ENCODE measurements around the gene KCNAB1.
A peak's percentile ranks its signal among the peaks of the same experiment; 100 is the strongest.

The KCNAB1 gene

DNA sequence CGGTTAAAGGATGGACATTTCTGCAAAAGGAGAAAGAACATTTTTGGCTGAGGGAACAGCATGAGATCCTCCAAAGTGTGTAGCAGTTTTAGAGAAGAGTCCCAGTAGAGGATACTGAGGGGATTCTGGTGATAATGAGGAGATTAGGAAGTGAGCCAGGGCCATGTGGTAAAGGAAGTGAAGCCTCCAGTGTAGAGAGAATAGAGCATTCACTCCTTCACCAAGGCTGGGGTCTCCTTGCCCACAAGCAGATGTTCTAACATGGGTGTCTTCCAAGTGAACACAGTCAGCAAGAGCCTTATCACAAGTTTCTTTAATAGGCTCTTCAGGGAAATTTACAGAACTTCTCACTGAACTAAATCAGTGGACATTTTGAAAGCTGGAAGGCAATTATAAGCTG lies 260.9 kb downstream of the KCNAB1 start:
- TF ChIP-seq, protein P1, sequence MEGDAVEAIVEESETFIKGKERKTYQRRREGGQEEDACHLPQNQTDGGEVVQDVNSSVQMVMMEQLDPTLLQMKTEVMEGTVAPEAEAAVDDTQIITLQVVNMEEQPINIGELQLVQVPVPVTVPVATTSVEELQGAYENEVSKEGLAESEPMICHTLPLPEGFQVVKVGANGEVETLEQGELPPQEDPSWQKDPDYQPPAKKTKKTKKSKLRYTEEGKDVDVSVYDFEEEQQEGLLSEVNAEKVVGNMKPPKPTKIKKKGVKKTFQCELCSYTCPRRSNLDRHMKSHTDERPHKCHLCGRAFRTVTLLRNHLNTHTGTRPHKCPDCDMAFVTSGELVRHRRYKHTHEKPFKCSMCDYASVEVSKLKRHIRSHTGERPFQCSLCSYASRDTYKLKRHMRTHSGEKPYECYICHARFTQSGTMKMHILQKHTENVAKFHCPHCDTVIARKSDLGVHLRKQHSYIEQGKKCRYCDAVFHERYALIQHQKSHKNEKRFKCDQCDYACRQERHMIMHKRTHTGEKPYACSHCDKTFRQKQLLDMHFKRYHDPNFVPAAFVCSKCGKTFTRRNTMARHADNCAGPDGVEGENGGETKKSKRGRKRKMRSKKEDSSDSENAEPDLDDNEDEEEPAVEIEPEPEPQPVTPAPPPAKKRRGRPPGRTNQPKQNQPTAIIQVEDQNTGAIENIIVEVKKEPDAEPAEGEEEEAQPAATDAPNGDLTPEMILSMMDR (IDR thresholded peaks at IDR 0.05; ENCODE audit: low read length, missing control alignments), result no peak
- no peak overlapping the region for H3K4me3 ChIP-seq (replicated peaks; ENCODE audit: low read depth, low read length)
- DNase-seq (ENCODE audit: low read depth), result no peak

DNA sequence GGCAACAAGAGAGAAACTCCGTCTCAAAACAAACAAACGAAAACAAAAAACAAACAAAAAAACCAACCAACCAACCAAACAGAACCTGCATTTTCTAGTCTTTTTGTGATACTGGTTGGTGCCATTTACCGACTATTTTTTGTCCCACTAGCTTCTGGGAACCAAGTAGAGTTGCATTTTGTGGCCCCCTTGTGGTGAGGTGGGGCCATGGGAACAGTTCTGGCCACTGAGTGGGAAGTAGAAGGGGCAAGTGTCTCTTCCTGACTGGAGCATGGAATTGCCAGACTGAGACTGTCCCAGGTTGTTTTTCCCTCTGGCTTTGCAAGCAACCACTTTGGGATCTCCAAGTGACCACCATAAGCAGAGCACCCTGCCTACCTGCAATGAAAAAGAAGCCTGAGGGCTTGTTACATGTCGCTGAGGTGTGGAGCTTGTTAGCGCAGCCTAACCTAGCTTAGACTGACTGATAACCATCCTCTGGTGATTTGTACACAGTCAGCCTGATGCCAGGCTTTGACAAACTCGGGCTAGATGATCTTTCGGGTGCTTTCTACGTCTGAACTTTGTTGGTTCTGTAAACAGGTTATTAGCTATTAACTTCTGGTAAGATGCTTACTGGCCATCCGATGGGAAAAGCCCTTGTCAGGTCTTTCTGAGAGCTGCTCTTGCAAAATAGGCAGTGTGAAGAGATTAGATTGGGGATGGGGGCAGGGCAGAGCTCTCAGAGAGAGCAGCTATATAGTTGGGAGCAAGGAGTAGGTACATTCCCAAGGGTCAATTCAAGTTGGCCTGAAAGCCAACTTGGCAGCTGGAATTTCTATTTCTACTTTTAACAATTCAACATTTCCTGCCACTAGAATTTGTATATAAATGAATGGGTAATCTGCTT lies 262.3 kb downstream of the KCNAB1 start:
- DNase-seq (ENCODE audit: low read depth), result peak; percentile 60
- TF ChIP-seq, protein P1 (IDR thresholded peaks at IDR 0.05; ENCODE audit: low read length, missing control alignments), result peak; percentile 81
- no peak overlapping the region for H3K4me3 ChIP-seq (replicated peaks; ENCODE audit: low read depth, low read length)

DNA sequence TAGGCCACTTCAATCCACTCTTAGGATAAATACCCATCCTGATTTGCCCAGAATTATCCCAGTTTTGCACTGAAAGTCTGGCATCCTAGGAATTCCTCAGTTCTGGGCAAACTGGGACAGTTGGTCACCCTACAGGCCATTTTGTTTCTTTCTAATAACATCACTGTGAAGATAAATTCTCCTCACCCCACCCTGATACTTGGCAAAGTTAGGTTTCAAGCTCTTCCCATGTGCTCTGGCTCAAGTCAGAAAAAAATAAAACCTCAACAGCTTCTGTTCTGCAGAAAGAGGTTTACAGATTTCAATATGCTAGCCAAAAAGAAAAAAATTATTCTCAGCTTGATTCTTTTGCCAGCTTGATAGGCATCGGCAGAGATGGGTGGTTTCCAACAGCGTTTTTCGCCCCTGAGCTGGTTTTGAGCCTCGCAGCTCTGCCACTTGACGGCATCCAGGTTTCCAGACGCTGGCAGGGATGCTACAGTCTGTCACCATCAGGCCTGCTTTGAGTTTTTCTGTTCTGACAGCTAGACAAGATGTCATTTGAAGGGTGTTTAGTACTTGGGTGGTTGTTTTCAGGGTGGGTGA lies 263.2 kb downstream of the KCNAB1 start:
- DNase-seq (ENCODE audit: low read depth), result no peak
- TF ChIP-seq, protein P1 (IDR thresholded peaks at IDR 0.05; ENCODE audit: low read length, missing control alignments), result no peak
- no peak overlapping the region for H3K4me3 ChIP-seq (replicated peaks; ENCODE audit: low read depth, low read length)

DNA sequence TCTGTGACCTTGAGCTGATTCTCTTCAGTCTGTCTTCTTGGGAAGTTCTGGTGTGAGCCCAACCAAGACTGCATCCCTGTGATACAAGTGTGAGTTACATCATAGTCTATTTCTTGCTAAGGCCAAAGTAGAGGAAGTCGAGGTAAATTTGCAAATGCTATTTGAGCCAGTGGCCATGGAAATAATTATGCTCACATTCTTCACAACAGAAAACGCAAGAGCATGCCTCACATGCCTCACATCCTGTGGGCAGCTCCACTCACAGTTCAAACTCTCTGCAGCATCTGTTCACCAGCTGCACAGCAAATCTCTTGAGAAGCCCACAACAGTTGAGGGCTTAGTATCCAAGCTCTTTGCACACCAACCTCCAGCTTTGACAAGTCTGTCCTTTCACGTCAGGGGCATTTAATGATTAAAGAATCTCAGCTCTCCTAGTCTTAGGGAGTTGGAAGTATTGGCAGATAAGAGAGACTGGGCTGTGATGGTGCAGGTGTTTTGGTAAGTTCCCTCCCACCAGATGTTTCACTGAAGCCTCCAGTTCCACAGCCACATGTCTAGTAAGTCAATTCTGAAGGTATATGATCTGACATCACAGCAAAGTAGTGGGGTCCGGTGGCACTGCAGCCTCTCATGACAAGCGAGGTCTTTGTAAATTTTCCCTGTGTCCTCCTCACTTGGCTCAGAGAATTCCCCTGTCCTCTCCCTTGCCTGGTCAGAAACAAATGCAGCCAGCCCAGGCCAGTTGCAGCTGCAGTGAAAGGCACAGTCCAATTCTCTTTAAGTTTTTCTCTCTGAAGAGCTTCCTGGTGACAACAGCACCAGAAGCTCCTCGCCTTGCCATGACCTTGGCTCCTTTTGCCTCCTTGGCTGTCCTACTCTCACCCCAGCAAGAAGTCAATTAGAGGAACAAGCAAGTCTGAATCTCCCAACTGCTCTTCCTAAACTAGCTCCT lies 268.4 kb downstream of the KCNAB1 start:
- no peak overlapping the region for H3K4me3 ChIP-seq (replicated peaks; ENCODE audit: low read depth, low read length)
- TF ChIP-seq, protein P1 (IDR thresholded peaks at IDR 0.05; ENCODE audit: low read length, missing control alignments), result no peak
- DNase-seq (ENCODE audit: low read depth), result peak; percentile 69

DNA sequence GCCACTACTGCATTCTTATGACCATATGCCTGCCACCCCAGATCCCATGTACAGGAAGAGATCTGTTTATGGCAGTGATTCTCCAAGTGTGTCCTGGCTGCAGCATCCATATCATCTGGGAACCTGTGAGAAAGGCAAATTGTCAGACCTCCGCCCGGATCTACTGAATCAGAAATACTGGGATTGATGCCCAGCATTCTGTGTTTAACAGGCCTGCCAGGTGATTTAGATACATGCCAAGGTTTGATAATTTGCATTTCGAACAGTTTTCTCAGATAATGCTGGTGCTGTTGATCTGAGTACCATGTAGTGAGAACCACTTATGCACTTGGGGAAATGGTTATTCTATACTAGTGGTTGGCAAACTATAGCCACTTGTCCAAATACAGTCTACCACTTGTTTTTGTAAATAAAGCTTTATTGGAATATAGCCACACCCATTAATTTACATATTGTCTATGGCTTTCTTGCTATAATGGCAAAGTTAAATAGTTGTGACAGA lies 269.1 kb downstream of the KCNAB1 start:
- no peak for DNase-seq (ENCODE audit: low read depth)
- TF ChIP-seq, protein P1 (IDR thresholded peaks at IDR 0.05; ENCODE audit: low read length, missing control alignments), result no peak

DNA sequence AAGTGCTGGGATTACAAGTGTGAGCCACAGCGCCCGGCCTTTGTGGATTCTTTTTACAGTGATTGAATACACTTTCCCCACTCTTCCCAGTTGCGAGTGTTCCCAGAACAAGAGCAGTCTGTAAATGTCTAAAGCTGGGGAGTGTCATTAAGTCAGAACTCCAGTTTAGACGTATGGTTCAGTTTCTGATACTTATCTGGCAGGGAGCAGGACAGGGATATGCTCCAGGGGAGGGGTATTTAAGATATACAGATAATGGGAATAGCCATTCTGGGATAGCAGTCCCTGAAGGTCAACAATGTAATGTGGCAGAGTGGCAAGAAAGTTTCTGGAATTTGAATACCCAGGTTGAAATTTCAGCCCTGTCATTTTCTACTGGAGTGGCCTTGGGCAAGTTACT lies 270.5 kb downstream of the KCNAB1 start:
- TF ChIP-seq, protein P1 (IDR thresholded peaks at IDR 0.05; ENCODE audit: low read length, missing control alignments), result no peak
- DNase-seq (ENCODE audit: low read depth), result no peak
- no peak overlapping the region for H3K4me3 ChIP-seq (replicated peaks; ENCODE audit: low read depth, low read length)

More for the DNA sequence above, 269.1 kb downstream of the KCNAB1 start:
- H3K4me3 ChIP-seq (replicated peaks; ENCODE audit: low read depth, low read length), result no peak overlapping the region
